Activated CD4-positive, alpha-beta T cell treated with anti-CD3 and anti-CD28 coated beads, Interleukin-2, amount 10 ng/mL, durations not matched to agents 24 days and 14 days (primary cell): Measurements from ENCODE around the gene EDIL3. TPM values are rescaled to one million over a fixed set of nuclear protein-coding genes. Genes with fewer than 3 reads are reported as not detected.

ENCODE experiments used
- DNase-seq: peaks from one replicate; pipeline ENCODE4 v3.0.0; 2022
- H3K27ac Mint-ChIP-seq: one replicate; pipeline ENCODE4 v1.8.0; 2022; ENCODE audit warnings: mild to moderate bottlenecking, mixed read lengths
- H3K27me3 Mint-ChIP-seq: one replicate; pipeline ENCODE4 v1.8.0; 2022; ENCODE audit warnings: mixed read lengths
- H3K36me3 Mint-ChIP-seq: one replicate; pipeline ENCODE4 v1.8.0; 2022; ENCODE audit warnings: low read depth, mild to moderate bottlenecking, mixed read lengths
- H3K4me1 Mint-ChIP-seq: one replicate; pipeline ENCODE4 v1.8.0; 2021; ENCODE audit warnings: mixed read lengths
- H3K4me3 Mint-ChIP-seq: one replicate; pipeline ENCODE4 v1.8.0; 2022; ENCODE audit warnings: mild to moderate bottlenecking, moderate library complexity, mixed read lengths
- H3K9me3 Mint-ChIP-seq: one replicate; pipeline ENCODE4 v1.8.0; 2021; ENCODE audit warnings: mixed read lengths
- intact Hi-C: fragments of 100-400 bp; cut with micrococcal nuclease; formaldehyde crosslinking; loops from one replicate; pipeline ENCODE4 v1.15.1; 2023
- total RNA-seq: library from RNA; stranded (reverse); gene quantifications from 2 replicates; pipeline ENCODE4 v1.2.3, GENCODE V29; 2022

The EDIL3 gene
- total RNA-seq, 1 donor from 2014 or later, result not detected

GRCh38 chr5:84118551-84118950, 266.1 kb downstream of the EDIL3 start:
- no peak for DNase-seq
- H3K4me1 Mint-ChIP-seq, result no peaks in the 10 kb centered on the region

GRCh38 chr5:84115727-84116126, 269.0 kb downstream of the EDIL3 start:
- H3K36me3 Mint-ChIP-seq, result no peaks in the 10 kb centered on the region
- no peak for DNase-seq
- H3K9me3 Mint-ChIP-seq, result no peaks in the 10 kb centered on the region
- no peaks in the 10 kb centered on the region for H3K4me1 Mint-ChIP-seq
- intact Hi-C loops, result no loop called here
- H3K27me3 Mint-ChIP-seq, result no peaks in the 10 kb centered on the region
- no peak overlapping the region for H3K4me3 Mint-ChIP-seq
- H3K27ac Mint-ChIP-seq, result no peak overlapping the region

More at GRCh38 chr5:84118551-84118950, 266.1 kb downstream of the EDIL3 start:
- intact Hi-C loops, result no loop called here
- H3K36me3 Mint-ChIP-seq, result no peaks in the 10 kb centered on the region
- H3K4me3 Mint-ChIP-seq, result no peak overlapping the region
- no peaks in the 10 kb centered on the region for H3K9me3 Mint-ChIP-seq
- H3K27me3 Mint-ChIP-seq, result no peaks in the 10 kb centered on the region
- no peak overlapping the region for H3K27ac Mint-ChIP-seq

- intact Hi-C loops, result no loop called here
- Mint-ChIP-seq H3K27ac (no peak overlapping the region), H3K4me3 (no peak overlapping the region), H3K27me3 (no peaks in the 10 kb centered on the region), H3K9me3 (no peaks in the 10 kb centered on the region), H3K36me3 (no peaks in the 10 kb centered on the region), H3K4me1 (no peaks in the 10 kb centered on the region)
- no peak for DNase-seq
These were observed 271.2 kb downstream of the EDIL3 start for GRCh38 chr5:84113246-84114105.

- Mint-ChIP-seq H3K4me1 (no peaks in the 10 kb centered on the region), H3K27me3 (no peaks in the 10 kb centered on the region), H3K27ac (no peak overlapping the region), H3K4me3 (no peak overlapping the region), H3K9me3 (no peaks in the 10 kb centered on the region), H3K36me3 (no peaks in the 10 kb centered on the region)
- DNase-seq, result no peak
- intact Hi-C loops, result no loop called here
These were observed 291.9 kb downstream of the EDIL3 start for GRCh38 chr5:84092738-84093137.

- H3K4me3 Mint-ChIP-seq, result no peak overlapping the region
- H3K9me3 Mint-ChIP-seq, result no peaks in the 10 kb centered on the region
- intact Hi-C loops, result no loop called here
- no peak for DNase-seq
- H3K4me1 Mint-ChIP-seq, result no peaks in the 10 kb centered on the region
- H3K27ac Mint-ChIP-seq, result no peak overlapping the region
- no peaks in the 10 kb centered on the region for H3K27me3 Mint-ChIP-seq
- H3K36me3 Mint-ChIP-seq, result no peaks in the 10 kb centered on the region
These were observed 293.4 kb downstream of the EDIL3 start for GRCh38 chr5:84091127-84091799.

GRCh38 chr5:84088996-84089395, 295.7 kb downstream of the EDIL3 start:
- Mint-ChIP-seq H3K9me3 (no peaks in the 10 kb centered on the region), H3K36me3 (no peaks in the 10 kb centered on the region), H3K27ac (no peak overlapping the region), H3K4me3 (no peak overlapping the region), H3K4me1 (no peaks in the 10 kb centered on the region), H3K27me3 (no peaks in the 10 kb centered on the region)
- intact Hi-C loops, result no loop called here
- DNase-seq, result no peak

GRCh38 chr5:84086511-84086910, 298.2 kb downstream of the EDIL3 start:
- Mint-ChIP-seq H3K4me3 (no peak overlapping the region), H3K4me1 (no peaks in the 10 kb centered on the region), H3K36me3 (no peaks in the 10 kb centered on the region), H3K9me3 (no peaks in the 10 kb centered on the region), H3K27me3 (no peaks in the 10 kb centered on the region), H3K27ac (no peak overlapping the region)
- intact Hi-C loops, result no loop called here
- DNase-seq, result no peak

- no peak overlapping the region for H3K27ac Mint-ChIP-seq
These were observed 299.2 kb downstream of the EDIL3 start for GRCh38 chr5:84085387-84086041.

GRCh38 chr5:84080908-84081307, 303.8 kb downstream of the EDIL3 start:
- H3K9me3 Mint-ChIP-seq, result no peaks in the 10 kb centered on the region
- H3K4me1 Mint-ChIP-seq, result no peaks in the 10 kb centered on the region
- no peak overlapping the region for H3K27ac Mint-ChIP-seq
- H3K4me3 Mint-ChIP-seq, result no peak overlapping the region
- no peaks in the 10 kb centered on the region for H3K36me3 Mint-ChIP-seq
- no peak for DNase-seq
- intact Hi-C loops, result no loop called here
- H3K27me3 Mint-ChIP-seq, result no peaks in the 10 kb centered on the region

More at GRCh38 chr5:84085387-84086041, 299.2 kb downstream of the EDIL3 start:
- Mint-ChIP-seq H3K4me3 (no peak overlapping the region), H3K9me3 (no peaks in the 10 kb centered on the region), H3K36me3 (no peaks in the 10 kb centered on the region), H3K4me1 (no peaks in the 10 kb centered on the region), H3K27me3 (no peaks in the 10 kb centered on the region)
- intact Hi-C loops, result no loop called here
- no peak for DNase-seq

- Mint-ChIP-seq H3K27me3 (no peaks in the 10 kb centered on the region), H3K27ac (no peak overlapping the region), H3K36me3 (no peaks in the 10 kb centered on the region), H3K9me3 (no peaks in the 10 kb centered on the region), H3K4me3 (no peak overlapping the region), H3K4me1 (no peaks in the 10 kb centered on the region)
- intact Hi-C loops, result no loop called here
- no peak for DNase-seq
These were observed 312.3 kb downstream of the EDIL3 start for GRCh38 chr5:84072339-84072738.

- no peaks in the 10 kb centered on the region for H3K27me3 Mint-ChIP-seq
- no peak overlapping the region for H3K4me3 Mint-ChIP-seq
- no peaks in the 10 kb centered on the region for H3K9me3 Mint-ChIP-seq
- no peaks in the 10 kb centered on the region for H3K36me3 Mint-ChIP-seq
- intact Hi-C loops, result no loop called here
- DNase-seq, result no peak
- no peaks in the 10 kb centered on the region for H3K4me1 Mint-ChIP-seq
- H3K27ac Mint-ChIP-seq, result no peak overlapping the region
These were observed 315.0 kb downstream of the EDIL3 start for GRCh38 chr5:84069608-84070179.

- Mint-ChIP-seq H3K4me1 (no peaks in the 10 kb centered on the region), H3K4me3 (no peak overlapping the region), H3K36me3 (no peaks in the 10 kb centered on the region), H3K27me3 (no peaks in the 10 kb centered on the region), H3K9me3 (no peaks in the 10 kb centered on the region), H3K27ac (no peak overlapping the region)
- intact Hi-C loops, result no loop called here
- DNase-seq, result no peak
These were observed 321.6 kb downstream of the EDIL3 start for GRCh38 chr5:84063041-84063440.

- H3K4me3 Mint-ChIP-seq, result no peak overlapping the region
- DNase-seq, result no peak
- H3K27me3 Mint-ChIP-seq, result no peaks in the 10 kb centered on the region
- no peak overlapping the region for H3K27ac Mint-ChIP-seq
- H3K9me3 Mint-ChIP-seq, result no peaks in the 10 kb centered on the region
- intact Hi-C loops, result no loop called here
- H3K36me3 Mint-ChIP-seq, result no peaks in the 10 kb centered on the region
- no peaks in the 10 kb centered on the region for H3K4me1 Mint-ChIP-seq
These were observed 325.0 kb downstream of the EDIL3 start for GRCh38 chr5:84059672-84060071.

- Mint-ChIP-seq H3K4me3 (no peak overlapping the region), H3K4me1 (no peaks in the 10 kb centered on the region), H3K27me3 (no peaks in the 10 kb centered on the region), H3K27ac (no peak overlapping the region), H3K36me3 (no peaks in the 10 kb centered on the region), H3K9me3 (no peaks in the 10 kb centered on the region)
- intact Hi-C loops, result no loop called here
- DNase-seq, result no peak
These were observed 326.1 kb downstream of the EDIL3 start for GRCh38 chr5:84058561-84058960.
